IMR-90 (cell line): ENCODE results near the gene KLF17. TPM values are rescaled to one million over a fixed set of nuclear protein-coding genes. Genes with fewer than 3 reads are reported as not detected.

ENCODE experiments used
- ATAC-seq: fragments of 200-7000 bp; cut with Tn5 transposase; 2 replicates; pipeline ENCODE4 v1.9.1; 2020; ENCODE audit warnings: low read depth, mild to moderate bottlenecking, moderate library complexity
- BruUV-seq: library from RNA; stranded (reverse); fragments of 400-500 nt; replicated peaks from 2 replicates; lab custom pipeline; 2021; lab: Mats Ljungman, UMichigan
- CTCF ChIA-PET: fragments of 300-600 bp; formaldehyde crosslinking; extraction: SDS; loops from one replicate; lab custom pipeline; 2021; ENCODE audit warnings: antibody characterized with exemption; lab: Yijun Ruan, JAX
- POLR2A ChIA-PET: fragments of 300-600 bp; sonication (Branson Sonifier 250); formaldehyde crosslinking; loops from one replicate; lab custom pipeline; 2022; ENCODE audit warnings: antibody characterized with exemption; ENCODE audit not compliant: unreplicated experiment; lab: Charles Lee
- DNase-seq: peaks from one replicate; pipeline ENCODE4 v3.0.0; 2013
- H2AFZ ChIP-seq: replicated peaks from 2 replicates; pipeline ENCODE3; 2013; ENCODE audit warnings: low read length, mild to moderate bottlenecking; ENCODE audit not compliant: poor library complexity
- H2AK5ac ChIP-seq: 2 replicates; pipeline ENCODE4 v1.6.1; 2013; ENCODE audit warnings: low read depth, low read length, inconsistent platforms
- H2AK9ac ChIP-seq: replicated peaks from 2 replicates; pipeline ENCODE3; 2013; ENCODE audit warnings: mild to moderate bottlenecking, low read depth, low read length, moderate library complexity; ENCODE audit not compliant: poor library complexity
- H2BK120ac ChIP-seq: 2 replicates; pipeline ENCODE4 v1.6.1; 2013; ENCODE audit warnings: low read depth, low read length, inconsistent platforms
- H2BK15ac ChIP-seq: 3 replicates; pipeline ENCODE4 v1.6.1; 2013; ENCODE audit warnings: low read depth, low read length, inconsistent platforms
- H2BK20ac ChIP-seq: 2 replicates; pipeline ENCODE4 v1.6.1; 2013; ENCODE audit warnings: low read depth, mild to moderate bottlenecking, inconsistent platforms, low read length, moderate library complexity
- H2BK5ac ChIP-seq: 2 replicates; pipeline ENCODE4 v1.6.1; 2013; ENCODE audit warnings: mild to moderate bottlenecking, low read depth, low read length, inconsistent platforms; ENCODE audit not compliant: poor library complexity, severe bottlenecking
- H3K14ac ChIP-seq: replicated peaks from 2 replicates; pipeline ENCODE4 v1.6.1; 2013; ENCODE audit warnings: low read depth, low read length, inconsistent platforms
- H3K18ac ChIP-seq: 2 replicates; pipeline ENCODE4 v1.6.1; 2013; ENCODE audit warnings: low read depth, low read length, control low read depth
- H3K23ac ChIP-seq: 2 replicates; pipeline ENCODE4 v1.6.1; 2013; ENCODE audit warnings: low read depth, low read length, inconsistent platforms
- H3K27ac ChIP-seq: 2 replicates; pipeline ENCODE4 v1.5.1; 2013; ENCODE audit warnings: mild to moderate bottlenecking, control low read depth, low read length; ENCODE audit not compliant: insufficient read depth
- H3K27me3 ChIP-seq: 2 replicates; pipeline ENCODE4 v1.6.1; 2013; ENCODE audit warnings: low read length; ENCODE audit not compliant: control insufficient read depth, insufficient read depth
- H3K36me3 ChIP-seq: 2 replicates; pipeline ENCODE4 v1.6.1; 2013; ENCODE audit warnings: low read length, mixed read lengths; ENCODE audit not compliant: control insufficient read depth, insufficient read depth
- H3K4ac ChIP-seq: 2 replicates; pipeline ENCODE4 v1.6.1; 2013; ENCODE audit warnings: low read depth, low read length, inconsistent platforms
- H3K4me1 ChIP-seq: 2 replicates; pipeline ENCODE4 v1.6.1; 2013; ENCODE audit warnings: low read length, mixed read lengths; ENCODE audit not compliant: control insufficient read depth, insufficient read depth
- H3K4me2 ChIP-seq: 2 replicates; pipeline ENCODE4 v1.6.1; 2013; ENCODE audit warnings: low read depth, mild to moderate bottlenecking, control low read depth, low read length, moderate library complexity
- H3K4me3 ChIP-seq: 2 replicates; pipeline ENCODE4 v1.5.1; 2013; ENCODE audit warnings: low read depth, mild to moderate bottlenecking, control low read depth, low read length, moderate library complexity; ENCODE audit not compliant: insufficient read depth
- H3K56ac ChIP-seq: 2 replicates; pipeline ENCODE4 v1.6.1; 2013; ENCODE audit warnings: low read length, inconsistent platforms; ENCODE audit not compliant: insufficient read depth; ENCODE audit errors: extremely low read depth
- H3K79me1 ChIP-seq, 2 experiments: 2 replicates each; pipeline ENCODE4 v1.6.1; 2013; ENCODE audit warnings: low read length in 2 of 2, inconsistent platforms in 1 of 2, low read depth in 1 of 2
- H3K9ac ChIP-seq: 2 replicates; pipeline ENCODE4 v1.6.1; 2013; ENCODE audit warnings: low read depth, low read length, control low read depth
- H3K9me1 ChIP-seq: 2 replicates; pipeline ENCODE4 v1.6.1; 2013; ENCODE audit warnings: low read length, inconsistent platforms; ENCODE audit not compliant: insufficient read depth
- H3K9me3 ChIP-seq: 2 replicates; pipeline ENCODE4 v1.6.1; 2013; ENCODE audit warnings: low read length; ENCODE audit not compliant: control insufficient read depth, insufficient read depth
- H4K20me1 ChIP-seq: 2 replicates; pipeline ENCODE4 v1.6.1; 2013; ENCODE audit warnings: low read length, inconsistent platforms; ENCODE audit not compliant: insufficient read depth
- H4K5ac ChIP-seq: 2 replicates; pipeline ENCODE4 v1.6.1; 2013; ENCODE audit warnings: mild to moderate bottlenecking, low read depth, low read length, control low read depth
- H4K8ac ChIP-seq, 2 experiments: 2 replicates each; pipeline ENCODE4 v1.6.1; 2013; ENCODE audit warnings: low read depth in 2 of 2, low read length in 2 of 2, control low read depth in 1 of 2, inconsistent platforms in 1 of 2
- H4K91ac ChIP-seq: 2 replicates; pipeline ENCODE4 v1.6.1; 2013; ENCODE audit warnings: low read depth, low read length, inconsistent platforms; ENCODE audit not compliant: insufficient read depth
- BHLHE40 ChIP-seq: fragments of 150-350 bp; IDR thresholded peaks from 2 replicates; pipeline ENCODE4 v1.6.1; 2016; ENCODE audit warnings: mild to moderate bottlenecking, low read depth, low read length
- FOS ChIP-seq: fragments of 150-350 bp; IDR thresholded peaks from 2 replicates; pipeline ENCODE4 v1.6.1; 2016; ENCODE audit warnings: low read depth, low read length
- POLR2A ChIP-seq: IDR thresholded peaks from 2 replicates; pipeline ENCODE4 v1.6.1; 2012; ENCODE audit warnings: mild to moderate bottlenecking, low read depth, low read length
- WGBS, 2 experiments: methylation state at CpG; one replicate each; pipeline versions ENCODE4 v1.1.5 to v1.1.7; 2013; ENCODE audit warnings: missing lambda C conversion rate in 2 of 2; ENCODE audit not compliant: insufficient read length in 1 of 2; ENCODE audit errors: extremely low coverage in 2 of 2; 5-methylcytosine and 5-hydroxymethylcytosine counted together
- dilution Hi-C: fragments of 300-500 bp; cut with HindIII; formaldehyde crosslinking; loops from one replicate; pipeline ENCODE4 v1.14.3; 2018; ENCODE audit warnings: low sequenced_read_pairs; ENCODE audit not compliant: unreplicated experiment
- in situ Hi-C: fragments of 300-500 bp; cut with MboI; formaldehyde crosslinking; loops from 3 replicates; pipeline ENCODE4 v1.14.3; 2019; ENCODE audit warnings: low sequenced_read_pairs, inconsistent platforms, mixed read lengths
- intact Hi-C: fragments of 100-400 bp; cut with micrococcal nuclease; formaldehyde crosslinking; loops from 2 replicates; pipeline ENCODE4 v1.10.0; 2022
- polyA plus RNA-seq, 3 experiments: library from polyadenylated mRNA; depleted of rRNA; stranded (reverse); fragments of >200 nt; gene quantifications; 2 replicates each; pipeline ENCODE4 v1.2.3, GENCODE V29; 2012; ENCODE audit warnings: low replicate concordance in 1 of 3
- total RNA-seq: library from RNA; depleted of rRNA; stranded (reverse); fragments of >200 nt; gene quantifications from 2 replicates; pipeline ENCODE4 v1.2.3, GENCODE V29; 2012
- TF ChIP-seq, protein P1 (sequence below): fragments of 150-350 bp; IDR thresholded peaks from 2 replicates; pipeline ENCODE4 v1.6.1; 2016; ENCODE audit warnings: low read depth, mild to moderate bottlenecking, low read length, moderate library complexity, borderline replicate concordance
- TF ChIP-seq, protein P2 (sequence below): fragments of 150-350 bp; IDR thresholded peaks from 2 replicates; pipeline ENCODE4 v1.6.1; 2017; ENCODE audit warnings: mild to moderate bottlenecking, antibody characterized with exemption, low read length, low read depth

Gene KLF17
- total and polyA plus RNA-seq, 2 of the 4 experiments (the other 2 are of a cell fraction): 0.17 to 0.36 TPM

DNA sequence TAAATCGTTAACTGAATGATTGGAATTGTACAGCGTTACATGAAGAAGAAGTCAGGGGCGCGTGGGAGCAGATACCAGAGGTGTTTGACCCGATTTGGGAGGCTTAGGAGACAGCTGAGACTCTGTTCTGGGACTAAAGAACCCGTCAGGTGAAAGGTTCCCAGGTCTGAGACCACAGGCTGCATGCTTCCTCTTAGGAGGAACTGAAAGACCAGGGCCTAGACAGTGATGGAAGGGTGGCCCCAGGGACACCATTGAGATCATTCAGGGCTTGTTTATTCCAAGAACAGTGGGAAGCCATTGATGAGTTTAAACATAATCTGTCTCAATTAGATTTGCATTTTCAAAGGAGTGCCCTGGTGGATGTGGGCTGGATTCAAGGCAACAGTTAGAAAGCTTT lies 904 bp downstream of the KLF17 start:
- ATAC-seq: no peak
- Histone ChIP-seq H2BK5ac (no peak overlapping the region), H2AK5ac (no peak overlapping the region), H3K4me1 (no peaks in the 10 kb centered on the region), H3K14ac (no peak overlapping the region), H3K36me3 (no peaks in the 10 kb centered on the region), H4K20me1 (no peaks in the 10 kb centered on the region), H2BK20ac (no peak overlapping the region), H4K8ac (no peak overlapping the region), H3K9me3 (no peaks in the 10 kb centered on the region), H3K23ac (no peak overlapping the region), H3K9me1 (no peaks in the 10 kb centered on the region), H3K4me2 (no peak overlapping the region), H3K79me1 (no peaks in the 10 kb centered on the region), H2BK15ac (no peak overlapping the region), H2BK120ac (no peak overlapping the region), H2AK9ac (no peak overlapping the region), H3K56ac (no peak overlapping the region), H4K91ac (no peak overlapping the region), H3K27ac (no peak overlapping the region), H3K4me3 (no peak overlapping the region), H2AFZ (no peak overlapping the region), H4K5ac (no peak overlapping the region), H3K4ac (no peak overlapping the region), H3K27me3 (peaks cover 11% of the 10 kb centered on the region), H3K18ac (no peak overlapping the region), H3K9ac (no peak overlapping the region)
- BruUV-seq: no TSS peak
- POLR2A ChIA-PET: no interaction called here
- DNase-seq: no peak
- CTCF ChIA-PET: no interaction called here
- intact Hi-C loops: no loop called here
- WGBS, 2 experiments: 40% methylated on average over 2 of the region's 6 CpGs; no CpG with 5 or more reads in 1 of the 2 experiments
- TF ChIP-seq, protein P1, sequence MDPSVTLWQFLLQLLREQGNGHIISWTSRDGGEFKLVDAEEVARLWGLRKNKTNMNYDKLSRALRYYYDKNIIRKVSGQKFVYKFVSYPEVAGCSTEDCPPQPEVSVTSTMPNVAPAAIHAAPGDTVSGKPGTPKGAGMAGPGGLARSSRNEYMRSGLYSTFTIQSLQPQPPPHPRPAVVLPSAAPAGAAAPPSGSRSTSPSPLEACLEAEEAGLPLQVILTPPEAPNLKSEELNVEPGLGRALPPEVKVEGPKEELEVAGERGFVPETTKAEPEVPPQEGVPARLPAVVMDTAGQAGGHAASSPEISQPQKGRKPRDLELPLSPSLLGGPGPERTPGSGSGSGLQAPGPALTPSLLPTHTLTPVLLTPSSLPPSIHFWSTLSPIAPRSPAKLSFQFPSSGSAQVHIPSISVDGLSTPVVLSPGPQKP: no peak
- TF ChIP-seq, protein P2, sequence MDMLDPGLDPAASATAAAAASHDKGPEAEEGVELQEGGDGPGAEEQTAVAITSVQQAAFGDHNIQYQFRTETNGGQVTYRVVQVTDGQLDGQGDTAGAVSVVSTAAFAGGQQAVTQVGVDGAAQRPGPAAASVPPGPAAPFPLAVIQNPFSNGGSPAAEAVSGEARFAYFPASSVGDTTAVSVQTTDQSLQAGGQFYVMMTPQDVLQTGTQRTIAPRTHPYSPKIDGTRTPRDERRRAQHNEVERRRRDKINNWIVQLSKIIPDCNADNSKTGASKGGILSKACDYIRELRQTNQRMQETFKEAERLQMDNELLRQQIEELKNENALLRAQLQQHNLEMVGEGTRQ: no peak
- no peak for TF ChIP-seq BHLHE40
- TF ChIP-seq FOS: no peak
- no peak for TF ChIP-seq POLR2A
- in situ Hi-C loops: no loop called here
- dilution Hi-C loops: no loop called here
